BLaER1 treated with 17β-estradiol and CSF1 and Interleukin-3, amounts not matched to agents 10 nM and 100 nM (cell line): ENCODE results near the gene TOR2A.

Experiments used
- H3K27ac ChIP-seq, 11 experiments: shearing (Covaris generic); formaldehyde crosslinking; 2 replicates each; pipeline ENCODE4 v1.8.1; 2022
- H3K27me3 ChIP-seq, 11 experiments: shearing (Covaris generic); formaldehyde crosslinking; 2 replicates each; pipeline ENCODE4 v1.8.1; 2022
- H3K36me3 ChIP-seq, 11 experiments: shearing (Covaris generic); formaldehyde crosslinking; 2 replicates each; pipeline ENCODE4 v1.8.1; 2022
- H3K4me1 ChIP-seq, 10 experiments: shearing (Covaris generic); formaldehyde crosslinking; 2 replicates each; pipeline ENCODE4 v1.8.1; 2022
- H3K4me2 ChIP-seq, 11 experiments: shearing (Covaris generic); formaldehyde crosslinking; 2 replicates each; pipeline ENCODE4 v1.8.1; 2022
- H3K4me3 ChIP-seq, 10 experiments: shearing (Covaris generic); formaldehyde crosslinking; 2 replicates each; pipeline ENCODE4 v1.8.1; 2022
- H3K9ac ChIP-seq, 11 experiments: shearing (Covaris generic); formaldehyde crosslinking; 2 replicates each; pipeline ENCODE4 v1.8.1; 2022
- H3K9me3 ChIP-seq, 11 experiments: shearing (Covaris generic); formaldehyde crosslinking; replicated peaks in 1 of 11; 2 replicates each; pipeline ENCODE4 v1.8.1; 2022
- H4K20me1 ChIP-seq, 11 experiments: shearing (Covaris generic); formaldehyde crosslinking; 2 replicates each; pipeline ENCODE4 v1.8.1; 2022
- Cebpa-rat ChIP-seq, 11 experiments: shearing (Covaris generic); IDR thresholded peaks; 2 replicates each; pipeline ENCODE4 v1.8.1; 2022

The TOR2A gene

GRCh38 chr9:127711226-127711701 lies 23.8 kb downstream of the TOR2A start:
- no peak overlapping the region for H3K27ac ChIP-seq
- H3K4me1 ChIP-seq = peaks cover 35 to 62% (median 53%) of the 10 kb centered on the region in 10 experiments
- H3K36me3 ChIP-seq = peaks cover 0 to 5% (median 0%) of the 10 kb centered on the region in 11 experiments; a peak in 2 of 22 replicates
- H3K9ac ChIP-seq = peak overlapping the region in 6 of 11 experiments; percentile 7 to 60 (median 22); a peak in 6 of 22 replicates
- H3K9me3 ChIP-seq = peaks cover 0 to 9% (median 0%) of the 10 kb centered on the region in 11 experiments; a peak in 6 of 22 replicates
- TF ChIP-seq Cebpa-rat (IDR thresholded peaks at IDR 0.05) = no peak
- H3K4me2 ChIP-seq = peak overlapping the region; percentile 63 to 89 (median 81)
- H3K4me3 ChIP-seq = no peak overlapping the region
- H4K20me1 ChIP-seq = peaks cover 0 to 64% (median 48%) of the 10 kb centered on the region in 11 experiments; a peak in 19 of 22 replicates
- no peaks in the 10 kb centered on the region for H3K27me3 ChIP-seq

GRCh38 chr9:127710204-127710783 lies 24.8 kb downstream of the TOR2A start:
- TF ChIP-seq Cebpa-rat (IDR thresholded peaks at IDR 0.05) = no peak

GRCh38 chr9:127708952-127709587 lies 26.0 kb downstream of the TOR2A start:
- H4K20me1 ChIP-seq = peaks cover 0 to 72% (median 44%) of the 10 kb centered on the region in 11 experiments; a peak in 19 of 22 replicates
- H3K4me1 ChIP-seq = peaks cover 26 to 51% (median 44%) of the 10 kb centered on the region in 10 experiments
- no peak overlapping the region for H3K27ac ChIP-seq
- H3K9ac ChIP-seq = no peak overlapping the region
- peaks cover 0 to 5% (median 0%) of the 10 kb centered on the region in 11 experiments; a peak in 2 of 22 replicates for H3K36me3 ChIP-seq
- peaks cover 0 to 9% (median 0%) of the 10 kb centered on the region in 11 experiments; a peak in 6 of 22 replicates for H3K9me3 ChIP-seq
- H3K27me3 ChIP-seq = no peaks in the 10 kb centered on the region
- no peak overlapping the region for H3K4me3 ChIP-seq
- H3K4me2 ChIP-seq = no peak overlapping the region
- TF ChIP-seq Cebpa-rat (IDR thresholded peaks at IDR 0.05) = no peak

More at GRCh38 chr9:127710204-127710783, 24.8 kb downstream of the TOR2A start:
- peaks cover 0 to 9% (median 0%) of the 10 kb centered on the region in 11 experiments; a peak in 6 of 22 replicates for H3K9me3 ChIP-seq
- H3K4me2 ChIP-seq = peak overlapping the region in 9 of 11 experiments; percentile 64 to 89 (median 81); a peak in 16 of 22 replicates
- H3K27ac ChIP-seq = no peak overlapping the region
- no peak overlapping the region for H3K9ac ChIP-seq
- H3K36me3 ChIP-seq = peaks cover 0 to 5% (median 0%) of the 10 kb centered on the region in 11 experiments; a peak in 2 of 22 replicates
- H3K27me3 ChIP-seq = no peaks in the 10 kb centered on the region
- peaks cover 0 to 72% (median 48%) of the 10 kb centered on the region in 11 experiments; a peak in 19 of 22 replicates for H4K20me1 ChIP-seq
- no peak overlapping the region for H3K4me3 ChIP-seq
- peaks cover 32 to 57% (median 49%) of the 10 kb centered on the region in 10 experiments for H3K4me1 ChIP-seq

DNA sequence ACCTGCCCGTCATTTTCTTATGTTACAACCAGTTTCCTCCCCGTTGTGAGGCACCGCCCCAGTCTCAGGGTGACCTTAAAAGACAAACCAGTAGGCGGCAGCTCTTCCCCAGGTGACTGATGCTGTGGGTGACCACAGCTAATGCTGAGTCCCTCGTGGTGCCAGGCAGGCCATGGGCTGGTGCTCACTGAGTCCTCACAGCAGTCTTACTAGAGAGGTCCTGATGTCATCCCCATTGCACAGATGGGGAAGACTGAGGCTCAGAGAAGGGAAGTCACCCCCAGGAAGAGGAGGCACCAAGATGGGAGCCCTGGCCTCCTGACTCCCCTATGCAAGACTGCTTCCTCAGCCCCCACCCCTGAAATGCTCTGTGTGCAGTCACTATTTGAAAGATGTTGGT lies 27.3 kb downstream of the TOR2A start:
- Histone ChIP-seq H3K27me3 (no peaks in the 10 kb centered on the region), H3K9ac (no peak overlapping the region), H3K4me1 (peaks cover 25 to 44% (median 39%) of the 10 kb centered on the region in 10 experiments), H3K36me3 (peaks cover 0 to 5% (median 0%) of the 10 kb centered on the region in 11 experiments; a peak in 2 of 22 replicates), H3K9me3 (peaks cover 0 to 9% (median 0%) of the 10 kb centered on the region in 11 experiments; a peak in 6 of 22 replicates), H3K4me2 (peak overlapping the region in 9 of 11 experiments; percentile 21 to 60 (median 48); a peak in 16 of 22 replicates), H3K4me3 (no peak overlapping the region), H3K27ac (no peak overlapping the region), H4K20me1 (peaks cover 0 to 59% (median 31%) of the 10 kb centered on the region in 11 experiments; a peak in 19 of 22 replicates)
- no peak for TF ChIP-seq Cebpa-rat (IDR thresholded peaks at IDR 0.05)

GRCh38 chr9:127706836-127707241 lies 28.3 kb downstream of the TOR2A start, which contains the start of gene CFAP157:
CFAP157 (plus strand) TSS chr9:127706988; CDS start chr9:127707032, 44 bp downstream.
- H3K4me1 ChIP-seq = peaks cover 21 to 35% (median 30%) of the 10 kb centered on the region in 10 experiments
- H3K4me3 ChIP-seq = no peak within 1 kb of the TSS
- TF ChIP-seq Cebpa-rat (IDR thresholded peaks at IDR 0.05) = no peak
- no peaks in the 10 kb centered on the region for H3K27me3 ChIP-seq
- H3K9me3 ChIP-seq = peaks cover 0 to 9% (median 0%) of the 10 kb centered on the region in 11 experiments; a peak in 6 of 22 replicates
- no peak within 1 kb of the TSS for H3K9ac ChIP-seq
- H3K36me3 ChIP-seq = peaks cover 0 to 5% (median 0%) of the 10 kb centered on the region in 11 experiments; a peak in 2 of 22 replicates
- H4K20me1 ChIP-seq = peaks cover 0 to 50% (median 22%) of the 10 kb centered on the region in 11 experiments; a peak in 19 of 22 replicates
- H3K4me2 ChIP-seq = peak within 1 kb of the TSS in 10 of 11 experiments; percentile 3 to 60 (median 46); a peak in 19 of 22 replicates
- H3K27ac ChIP-seq = no peak within 1 kb of the TSS

DNA sequence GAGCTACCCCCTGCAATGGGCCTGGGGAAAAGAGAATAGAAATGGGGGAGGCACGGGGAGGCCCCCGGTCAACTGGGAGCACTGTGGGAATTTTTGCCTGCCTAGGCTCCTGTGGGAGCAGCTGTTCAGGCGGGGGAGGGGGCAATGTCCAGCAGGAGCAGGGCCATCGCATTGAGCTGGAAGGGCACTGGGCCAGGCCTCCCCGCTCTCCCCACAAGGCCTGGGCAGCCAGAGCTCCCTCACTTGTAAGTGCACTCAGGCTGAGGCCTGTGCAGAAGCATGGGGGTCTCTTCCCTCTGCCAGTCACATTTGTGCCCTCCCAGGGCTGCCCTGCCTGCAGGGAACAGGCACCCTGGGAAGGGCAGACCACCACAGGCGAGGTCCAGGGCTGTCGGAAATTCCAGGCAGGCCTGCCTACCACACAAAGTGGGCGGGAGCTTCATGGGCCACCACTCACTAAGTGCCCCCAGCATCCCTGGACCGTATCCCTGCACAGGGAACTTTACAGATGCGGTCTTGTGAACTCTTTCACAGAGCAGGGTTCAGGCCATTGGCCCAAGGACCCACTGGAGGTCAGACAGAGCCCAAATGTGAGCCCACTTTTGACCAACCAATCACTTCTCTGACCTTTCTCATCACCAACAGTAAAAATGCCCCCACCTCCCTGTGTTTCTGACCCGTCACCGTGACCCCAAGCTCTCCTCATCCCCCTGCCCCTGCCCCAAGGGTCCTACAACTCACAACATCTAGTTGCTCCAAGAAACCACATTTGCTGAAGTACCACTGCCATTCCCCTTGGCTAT lies 29.3 kb downstream of the TOR2A start:
- peaks cover 0 to 5% (median 0%) of the 10 kb centered on the region in 11 experiments; a peak in 2 of 22 replicates for H3K36me3 ChIP-seq
- TF ChIP-seq Cebpa-rat (IDR thresholded peaks at IDR 0.05) = no peak
- H3K27ac ChIP-seq = no peak overlapping the region
- H3K4me1 ChIP-seq = peaks cover 11 to 24% (median 19%) of the 10 kb centered on the region in 10 experiments; a peak in 19 of 20 replicates
- no peak overlapping the region for H3K9ac ChIP-seq
- H4K20me1 ChIP-seq = peaks cover 0 to 39% (median 11%) of the 10 kb centered on the region in 11 experiments; a peak in 16 of 22 replicates
- H3K4me2 ChIP-seq = no peak overlapping the region
- peaks cover 0 to 9% (median 0%) of the 10 kb centered on the region in 11 experiments; a peak in 6 of 22 replicates for H3K9me3 ChIP-seq
- H3K27me3 ChIP-seq = no peaks in the 10 kb centered on the region
- H3K4me3 ChIP-seq = no peak overlapping the region

DNA sequence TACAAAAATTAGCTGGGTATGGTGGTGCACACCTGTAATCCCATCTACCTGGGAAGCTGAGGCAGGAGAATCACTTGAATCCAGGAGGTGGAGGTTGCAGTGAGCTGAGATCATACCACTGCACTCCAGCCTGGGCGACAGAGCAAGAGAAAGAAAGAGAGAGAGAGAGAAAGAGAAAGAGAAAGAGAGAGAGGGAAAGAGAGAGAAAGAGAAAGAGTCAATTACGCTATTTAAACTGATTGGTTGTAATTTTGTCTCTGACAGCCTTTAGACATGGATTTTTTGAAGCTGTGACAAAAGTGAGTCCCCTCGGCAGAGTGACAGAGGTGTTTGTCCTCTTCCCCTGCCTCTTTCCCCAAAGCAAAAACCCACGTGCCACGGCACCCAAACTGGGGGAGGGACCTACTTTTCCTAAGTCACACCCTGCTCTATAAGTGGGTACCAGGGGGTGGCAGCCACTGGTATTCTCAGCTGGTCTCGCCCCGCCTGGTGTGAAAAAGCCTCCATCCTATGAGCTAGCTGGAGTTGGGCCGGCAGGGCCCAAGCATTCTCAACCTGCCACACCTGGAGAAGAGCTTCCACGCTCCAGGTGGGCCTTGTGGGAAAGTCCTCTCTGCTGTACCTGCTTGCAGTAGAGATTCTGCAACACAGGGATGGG lies 31.7 kb downstream of the TOR2A start:
- Histone ChIP-seq H3K9me3 (peaks cover 0 to 6% (median 0%) of the 10 kb centered on the region in 11 experiments; a peak in 4 of 22 replicates), H3K36me3 (no peaks in the 10 kb centered on the region), H3K27me3 (peaks cover 0 to 11% (median 6%) of the 10 kb centered on the region in 11 experiments; a peak in 11 of 22 replicates), H3K4me2 (no peak overlapping the region), H3K4me1 (peaks cover 9 to 17% (median 13%) of the 10 kb centered on the region in 10 experiments; a peak in 18 of 20 replicates), H3K27ac (no peak overlapping the region), H3K9ac (no peak overlapping the region), H4K20me1 (peaks cover 0 to 20% (median 0%) of the 10 kb centered on the region in 11 experiments; a peak in 9 of 22 replicates), H3K4me3 (no peak overlapping the region)
- no peak for TF ChIP-seq Cebpa-rat (IDR thresholded peaks at IDR 0.05)
